C4-2B (cell line): ENCODE measurements around the gene VEGFC.

Experiments
- ZFX ChIP-seq: fragments of 450-650 bp; IDR thresholded peaks from 2 replicates; pipeline ENCODE4 v1.6.1; 2017
- TF ChIP-seq, protein P1 (sequence below): fragments of 450-650 bp; conservative IDR thresholded peaks from 2 replicates; pipeline ENCODE4 v1.5.1; 2017; ENCODE audit warnings: mild to moderate bottlenecking

- TF ChIP-seq, protein P1, sequence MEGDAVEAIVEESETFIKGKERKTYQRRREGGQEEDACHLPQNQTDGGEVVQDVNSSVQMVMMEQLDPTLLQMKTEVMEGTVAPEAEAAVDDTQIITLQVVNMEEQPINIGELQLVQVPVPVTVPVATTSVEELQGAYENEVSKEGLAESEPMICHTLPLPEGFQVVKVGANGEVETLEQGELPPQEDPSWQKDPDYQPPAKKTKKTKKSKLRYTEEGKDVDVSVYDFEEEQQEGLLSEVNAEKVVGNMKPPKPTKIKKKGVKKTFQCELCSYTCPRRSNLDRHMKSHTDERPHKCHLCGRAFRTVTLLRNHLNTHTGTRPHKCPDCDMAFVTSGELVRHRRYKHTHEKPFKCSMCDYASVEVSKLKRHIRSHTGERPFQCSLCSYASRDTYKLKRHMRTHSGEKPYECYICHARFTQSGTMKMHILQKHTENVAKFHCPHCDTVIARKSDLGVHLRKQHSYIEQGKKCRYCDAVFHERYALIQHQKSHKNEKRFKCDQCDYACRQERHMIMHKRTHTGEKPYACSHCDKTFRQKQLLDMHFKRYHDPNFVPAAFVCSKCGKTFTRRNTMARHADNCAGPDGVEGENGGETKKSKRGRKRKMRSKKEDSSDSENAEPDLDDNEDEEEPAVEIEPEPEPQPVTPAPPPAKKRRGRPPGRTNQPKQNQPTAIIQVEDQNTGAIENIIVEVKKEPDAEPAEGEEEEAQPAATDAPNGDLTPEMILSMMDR = no peak
- no peak for TF ChIP-seq ZFX
Observed at GRCh38 chr4:176838601-176839433, 46.1 kb upstream of the VEGFC start.
